HG03575 (cell line): ENCODE results near the gene CHD2.

Source experiments
- ATAC-seq: cut with Tn5 transposase; IDR thresholded peaks from one replicate; pipeline ENCODE4 v1.9.1; 2021; ENCODE audit not compliant: unreplicated experiment, insufficient number of reproducible peaks, low FRiP score; ENCODE audit errors: extremely low read depth

Gene CHD2

DNA sequence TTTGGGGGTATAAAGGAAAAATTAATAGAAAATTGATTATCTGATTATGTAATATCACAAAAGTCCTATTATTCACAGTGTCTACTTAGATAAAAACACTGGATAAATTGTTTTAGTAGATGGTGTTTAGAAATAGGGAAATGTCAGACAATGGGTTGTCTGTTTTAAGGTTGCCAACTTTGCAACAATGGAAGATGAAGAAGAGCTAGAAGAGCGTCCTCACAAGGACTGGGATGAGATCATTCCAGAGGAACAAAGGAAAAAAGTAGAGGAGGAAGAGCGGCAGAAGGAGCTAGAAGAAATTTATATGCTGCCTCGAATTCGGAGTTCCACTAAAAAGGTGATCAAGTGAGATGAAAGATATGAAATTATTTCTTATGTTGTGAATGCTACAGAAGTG lies 84.0 kb downstream of the CHD2 start:
- no peak for ATAC-seq

DNA sequence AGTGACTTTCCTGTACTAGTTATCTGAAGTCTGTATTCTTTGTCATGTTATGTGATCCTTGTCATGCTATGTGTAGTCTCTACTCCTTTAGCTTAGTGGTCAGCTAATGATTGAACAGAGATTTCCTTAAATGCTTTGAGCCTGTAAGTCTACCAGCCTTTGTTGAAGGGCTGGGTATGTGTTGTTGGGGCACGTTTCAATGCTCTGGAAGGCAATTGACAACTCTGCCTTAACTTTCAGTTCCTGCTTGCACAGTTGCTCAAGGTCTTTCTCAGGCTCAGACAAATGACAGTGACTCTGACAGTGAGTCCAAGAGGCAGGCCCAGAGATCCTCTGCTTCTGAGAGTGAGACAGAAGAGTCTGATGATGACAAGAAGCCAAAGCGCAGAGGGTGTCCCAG lies 89.3 kb downstream of the CHD2 start:
- ATAC-seq, result no peak

DNA sequence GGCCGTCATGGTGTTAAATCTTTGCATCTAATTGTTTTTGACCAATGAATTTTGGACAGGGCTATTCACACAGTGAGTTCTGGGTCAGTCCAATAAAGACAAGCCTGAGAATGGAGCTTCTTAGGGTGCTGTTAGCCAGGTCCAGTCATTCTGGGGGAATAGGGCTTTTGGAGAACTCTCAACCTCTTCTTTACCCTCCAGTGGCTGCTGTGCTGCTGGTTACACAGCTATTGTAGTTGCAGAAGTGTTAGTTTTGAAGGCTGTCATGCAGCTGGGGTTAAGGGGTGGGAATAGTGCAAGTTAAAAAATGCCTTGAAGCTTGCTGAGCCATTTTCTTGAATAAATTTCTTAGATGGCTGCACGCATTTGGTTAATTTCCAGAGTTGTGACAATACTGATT lies 89.9 kb downstream of the CHD2 start:
- no peak for ATAC-seq

DNA sequence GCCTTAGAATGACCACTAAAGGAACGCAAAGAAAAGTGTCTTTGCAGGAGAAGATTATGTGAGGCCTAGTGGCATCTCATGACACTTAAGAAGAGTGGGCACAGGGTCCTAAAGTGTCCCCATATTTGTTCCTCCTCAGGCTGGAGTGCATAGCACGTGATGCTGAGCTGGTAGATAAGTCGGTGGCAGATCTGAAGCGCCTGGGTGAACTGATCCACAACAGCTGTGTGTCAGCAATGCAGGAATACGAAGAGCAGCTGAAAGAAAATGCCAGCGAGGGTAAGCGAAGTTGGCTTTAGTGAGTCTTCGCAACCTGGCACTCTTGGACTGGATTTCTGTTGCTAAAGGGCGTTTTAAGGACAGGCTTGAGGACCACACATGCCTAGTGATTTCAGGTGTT lies 92.6 kb downstream of the CHD2 start:
- no peak for ATAC-seq

DNA sequence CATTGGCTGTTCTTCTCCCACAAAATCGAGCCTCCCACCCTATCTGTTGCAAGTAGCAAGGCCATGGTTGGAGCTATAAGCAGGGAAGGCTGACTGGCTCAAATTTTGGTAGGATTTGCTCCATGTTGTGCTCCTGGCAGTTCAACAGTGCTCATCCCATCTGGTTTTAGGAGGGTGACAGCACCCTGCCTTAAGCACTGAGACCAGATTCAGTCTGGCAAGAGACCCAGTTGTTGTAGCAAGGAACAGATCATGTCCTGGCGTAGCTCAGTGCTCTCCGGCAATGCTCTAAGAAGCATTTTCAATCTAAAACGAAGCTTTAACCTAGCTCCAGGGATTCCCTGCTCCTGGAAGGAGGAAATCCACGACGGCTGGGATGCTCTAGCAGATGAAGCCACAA lies 97.7 kb downstream of the CHD2 start:
- no peak for ATAC-seq

DNA sequence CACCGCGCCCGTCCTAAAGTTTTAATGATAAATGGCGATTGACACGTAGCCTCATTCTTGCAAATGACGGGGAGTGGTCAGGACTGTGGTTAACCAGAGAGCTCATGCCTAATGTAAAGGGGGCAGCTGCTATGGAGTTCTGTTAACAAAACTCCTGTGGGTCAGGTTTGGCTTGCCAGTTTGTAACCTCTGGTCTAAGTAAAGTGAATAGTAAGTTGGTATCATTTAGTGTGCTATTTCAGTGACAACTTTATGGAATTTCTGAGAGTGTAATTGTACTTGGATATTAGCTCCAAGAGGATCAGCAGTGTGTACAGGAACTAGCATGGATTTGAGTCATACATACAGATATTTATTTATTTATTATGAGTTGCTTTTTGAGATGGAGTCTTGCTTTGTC lies 101.0 kb downstream of the CHD2 start:
- no peak for ATAC-seq

DNA sequence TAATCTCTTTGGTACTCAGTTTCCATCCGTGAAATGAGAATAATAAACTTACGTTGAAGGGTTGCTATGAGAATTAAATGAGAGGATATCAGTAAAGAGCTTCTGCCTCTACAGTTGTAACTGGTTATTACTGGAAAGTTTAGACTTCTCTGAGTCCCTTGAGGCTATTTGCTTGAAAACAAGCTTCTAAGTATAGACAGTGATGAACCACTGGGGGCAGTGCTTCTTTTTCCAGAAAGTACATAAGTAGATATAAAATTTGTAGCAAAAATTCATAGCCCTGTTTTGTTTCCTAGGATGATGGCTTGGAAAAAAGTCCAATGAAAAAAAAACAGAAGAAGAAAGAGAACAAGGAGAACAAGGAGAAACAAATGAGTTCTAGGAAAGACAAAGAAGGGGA lies 101.8 kb downstream of the CHD2 start:
- ATAC-seq, result no peak

DNA sequence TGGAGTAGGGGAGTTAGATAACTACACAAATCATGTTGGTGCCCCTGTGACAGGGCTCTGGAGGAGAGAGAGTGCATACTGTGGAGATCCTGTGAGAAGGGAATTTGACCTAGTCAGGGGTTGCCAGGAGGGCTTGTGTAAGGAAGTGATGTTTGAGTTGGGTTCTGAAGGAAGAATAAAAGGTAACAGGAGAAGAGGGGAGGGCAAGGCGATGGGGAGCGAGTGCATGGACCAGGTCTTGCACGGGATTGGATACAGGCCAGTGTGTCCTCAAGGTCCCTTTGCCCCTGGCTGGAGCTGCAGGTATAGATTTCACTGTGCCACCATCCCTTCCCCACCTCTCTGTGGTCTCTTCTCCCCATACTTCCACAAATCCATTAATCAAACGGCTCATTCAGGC lies 105.0 kb downstream of the CHD2 start:
- no peak for ATAC-seq

DNA sequence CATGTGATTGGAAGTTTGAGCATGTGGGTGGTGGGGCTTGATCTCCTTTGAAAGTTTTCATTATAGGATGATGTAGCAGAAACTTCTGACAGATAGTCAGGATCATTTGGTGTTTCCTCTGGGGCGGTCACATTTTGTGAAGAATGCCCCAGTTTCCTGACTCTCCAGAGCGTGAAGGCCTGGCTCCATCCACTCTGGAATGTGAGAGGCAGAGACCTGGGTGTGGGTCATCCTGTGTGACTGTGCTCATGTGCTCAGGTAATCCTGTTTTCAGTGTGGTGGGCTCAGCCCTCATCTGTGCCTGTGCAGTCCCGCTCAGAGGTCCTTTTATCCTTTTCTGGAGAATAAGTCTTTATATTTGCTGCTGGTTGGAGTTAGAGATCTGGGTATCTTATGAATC lies 107.9 kb downstream of the CHD2 start:
- no peak for ATAC-seq

DNA sequence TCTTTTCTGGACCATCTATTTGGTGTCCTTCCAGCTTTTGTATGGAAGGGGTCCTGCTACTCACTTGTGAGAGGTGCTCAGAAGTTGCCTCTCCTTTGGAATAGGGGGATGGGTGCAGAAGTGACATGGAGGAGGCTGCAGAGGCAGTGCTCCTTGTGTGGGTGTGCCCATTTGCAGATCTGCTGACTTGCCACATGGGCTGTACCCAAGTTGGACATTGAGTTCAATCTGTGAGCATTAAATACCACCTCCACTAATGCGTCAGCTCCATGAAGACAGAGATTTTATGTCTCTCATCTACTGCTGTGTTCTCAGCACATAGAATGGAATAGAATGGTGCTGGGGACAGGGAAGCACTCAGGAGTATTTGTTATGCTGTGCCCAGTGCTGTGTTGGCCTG lies 112.7 kb downstream of the CHD2 start:
- ATAC-seq, result no peak

DNA sequence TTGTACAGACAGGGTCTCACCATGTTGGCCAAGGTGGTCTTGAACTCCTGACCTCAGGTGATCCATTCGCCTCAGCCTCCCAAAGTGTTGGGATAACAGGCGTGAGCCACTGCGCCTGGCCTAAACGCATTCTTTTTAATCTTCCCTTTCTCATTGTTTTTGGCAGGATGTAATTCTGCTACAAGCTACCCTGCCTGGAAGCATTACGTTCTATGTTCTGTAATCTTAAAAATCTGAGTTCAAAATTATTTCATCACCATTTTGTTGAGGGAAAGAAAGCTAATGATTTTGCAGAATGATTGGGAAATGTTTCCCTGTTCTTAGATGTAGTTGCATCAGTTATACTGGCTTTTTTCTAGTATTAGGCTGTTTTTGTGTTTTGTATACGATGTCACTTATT lies 117.4 kb downstream of the CHD2 start:
- ATAC-seq, result no peak

DNA sequence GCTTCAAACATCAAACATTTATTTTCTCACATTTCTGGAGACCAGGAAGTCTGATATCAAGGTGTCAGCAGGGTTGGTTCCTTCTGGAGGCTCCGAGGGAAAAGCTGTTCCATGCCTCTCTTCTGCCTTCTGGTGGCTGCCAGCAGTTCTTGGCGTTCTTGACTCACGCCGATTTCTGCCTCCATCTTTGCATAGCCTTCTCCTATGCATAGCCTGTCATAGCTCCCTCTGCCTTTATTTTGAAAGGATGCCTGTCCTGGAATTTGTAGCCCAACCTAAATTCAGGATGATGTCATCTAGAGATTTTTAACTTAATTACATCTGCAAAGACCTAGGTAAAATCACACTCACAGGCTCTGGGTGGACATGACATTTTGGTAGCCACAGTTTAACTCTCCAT lies 118.5 kb downstream of the CHD2 start:
- ATAC-seq, result no peak

DNA sequence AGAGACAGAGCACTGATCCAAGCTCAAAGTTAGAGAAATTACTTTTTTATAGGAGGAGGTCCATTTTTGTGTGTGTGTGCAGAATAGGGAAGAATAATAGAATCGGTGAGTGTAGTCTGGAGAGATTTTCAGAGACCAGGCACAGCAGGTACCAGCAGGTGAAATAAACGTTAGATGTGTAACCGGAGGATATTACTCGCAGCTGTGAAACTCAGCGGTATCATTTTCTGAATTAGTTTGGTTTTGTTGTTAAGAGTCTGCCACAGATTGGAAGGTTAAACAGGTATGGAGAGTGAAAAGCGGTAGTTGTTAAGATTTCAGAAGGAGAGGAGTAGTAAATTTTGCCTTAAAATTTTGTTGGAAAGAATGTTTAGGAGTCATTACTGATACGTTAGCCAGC lies 119.0 kb downstream of the CHD2 start:
- ATAC-seq, result no peak

DNA sequence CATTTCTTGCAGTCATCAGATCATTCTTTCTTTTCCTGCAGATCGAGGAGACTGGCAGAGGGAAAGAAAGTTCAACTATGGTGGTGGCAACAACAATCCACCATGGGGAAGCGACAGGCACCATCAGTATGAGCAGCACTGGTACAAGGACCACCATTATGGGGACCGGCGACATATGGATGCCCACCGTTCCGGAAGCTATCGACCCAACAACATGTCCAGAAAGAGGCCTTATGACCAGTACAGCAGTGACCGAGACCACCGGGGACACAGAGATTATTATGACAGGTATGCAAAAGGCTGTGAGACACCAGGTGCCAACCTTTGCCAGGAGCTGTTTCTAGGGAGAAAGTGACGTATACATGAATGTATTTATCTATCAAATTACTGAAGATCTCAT lies 119.8 kb downstream of the CHD2 start:
- no peak for ATAC-seq

DNA sequence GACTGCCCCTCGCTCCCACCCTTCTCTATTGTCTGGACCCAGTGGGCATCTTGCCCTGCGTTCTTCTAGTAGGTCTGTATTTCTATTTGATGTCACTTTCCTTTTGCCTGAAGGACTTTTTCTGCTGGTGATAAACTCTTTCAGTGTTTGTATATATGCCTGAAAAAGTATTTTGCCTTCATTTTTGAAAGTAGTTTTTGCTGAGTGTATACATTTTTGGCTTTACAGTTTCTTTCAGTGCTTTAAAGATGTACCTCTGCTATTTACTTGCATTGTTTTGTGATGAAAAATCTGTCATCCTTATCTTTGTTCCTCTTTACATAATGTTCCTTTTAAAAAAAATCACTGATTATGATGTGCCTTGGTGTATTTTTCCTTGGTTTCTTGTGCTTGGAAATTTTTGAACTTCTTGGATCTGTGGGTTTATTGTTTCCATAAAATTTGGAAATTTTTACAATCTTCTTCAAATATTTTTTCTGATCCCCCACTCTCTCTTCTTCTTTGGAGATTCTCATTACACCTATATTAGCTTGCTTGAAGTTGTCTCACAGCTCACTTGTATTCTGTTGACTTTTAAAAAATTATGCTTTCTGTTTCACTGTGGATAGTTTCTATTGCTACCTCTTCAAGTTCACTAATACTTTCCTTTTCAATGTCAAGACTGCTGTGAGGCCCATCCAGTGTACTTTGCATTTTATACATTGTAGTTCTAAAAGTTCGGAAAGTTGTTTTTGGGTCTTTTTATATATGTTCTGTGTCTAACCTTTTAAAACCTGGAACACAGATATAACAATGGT lies 121.0 kb downstream of the CHD2 start:
- no peak for ATAC-seq

DNA sequence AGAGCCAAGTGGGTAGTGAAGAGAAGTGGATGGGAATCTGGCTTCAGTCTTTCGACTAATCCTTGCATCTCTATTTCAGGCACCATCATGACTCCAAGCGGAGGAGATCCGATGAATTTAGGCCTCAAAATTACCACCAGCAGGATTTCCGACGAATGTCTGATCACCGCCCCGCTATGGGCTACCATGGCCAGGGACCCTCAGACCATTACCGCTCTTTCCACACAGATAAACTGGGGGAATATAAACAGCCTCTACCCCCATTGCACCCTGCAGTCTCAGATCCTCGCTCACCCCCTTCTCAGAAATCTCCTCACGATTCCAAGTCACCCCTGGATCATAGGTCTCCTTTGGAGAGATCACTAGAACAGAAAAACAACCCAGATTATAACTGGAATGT lies 124.2 kb downstream of the CHD2 start:
- ATAC-seq, result no peak

DNA sequence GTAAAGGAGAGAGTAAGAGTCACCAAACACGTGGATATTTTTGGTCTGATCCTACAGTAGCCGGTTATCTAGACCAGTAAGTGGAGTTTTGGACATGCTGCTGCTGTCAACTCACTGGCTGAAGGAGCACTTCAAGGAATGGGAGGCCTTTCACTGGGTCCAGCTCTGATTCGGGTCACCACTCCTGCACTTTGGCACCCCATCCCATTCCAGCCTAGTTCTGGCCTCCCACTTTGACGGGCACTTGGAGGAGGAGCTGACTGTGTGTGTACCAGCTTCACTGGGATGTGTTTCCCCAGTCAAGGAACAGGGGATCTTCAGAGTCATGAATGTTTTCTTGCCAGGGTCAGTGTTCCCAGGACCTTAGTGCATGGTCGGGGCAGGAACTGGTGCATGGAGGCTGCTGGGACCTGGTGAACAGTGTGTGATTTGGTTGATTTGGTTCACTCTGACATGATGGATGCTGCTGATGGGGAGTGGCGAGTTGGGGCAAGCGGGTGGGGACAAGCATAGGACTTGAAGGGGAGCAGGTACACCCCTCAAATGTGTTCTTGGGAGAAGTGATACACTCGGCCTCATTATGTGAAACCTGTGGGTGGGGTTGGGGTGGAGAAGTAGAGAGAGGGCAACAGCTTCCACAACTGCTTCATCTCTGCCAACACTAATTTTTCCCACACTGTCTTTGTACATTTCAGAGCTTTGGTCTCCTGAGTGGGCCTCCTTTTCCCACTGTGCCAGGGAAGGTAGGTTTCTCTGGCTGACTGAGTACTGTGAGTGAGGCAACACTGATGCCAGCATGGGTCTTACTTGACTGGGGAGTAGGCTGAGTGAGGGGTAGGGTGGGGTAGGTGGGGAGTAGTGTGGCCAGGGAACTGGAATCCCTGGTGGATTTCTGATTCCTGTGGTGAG lies 124.8 kb downstream of the CHD2 start:
- no peak for ATAC-seq

DNA sequence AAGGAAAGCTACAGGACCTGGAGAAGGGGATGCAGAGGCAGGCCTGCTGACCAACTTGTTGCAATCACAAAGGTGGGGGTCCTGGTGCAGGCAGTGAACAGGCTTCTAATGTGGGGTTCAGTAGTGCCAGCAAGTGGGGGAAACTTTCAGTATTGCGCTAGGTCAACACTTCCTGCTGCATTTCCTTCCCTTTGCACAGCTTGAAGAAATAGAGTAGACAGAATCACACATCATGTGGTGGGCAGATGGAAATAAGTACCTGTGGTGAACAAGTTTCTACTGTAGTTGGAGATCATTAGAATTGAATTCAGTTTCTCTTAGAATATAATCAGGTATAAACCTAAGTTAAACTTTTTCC lies 125.5 kb downstream of the CHD2 start:
- ATAC-seq, result no peak

DNA sequence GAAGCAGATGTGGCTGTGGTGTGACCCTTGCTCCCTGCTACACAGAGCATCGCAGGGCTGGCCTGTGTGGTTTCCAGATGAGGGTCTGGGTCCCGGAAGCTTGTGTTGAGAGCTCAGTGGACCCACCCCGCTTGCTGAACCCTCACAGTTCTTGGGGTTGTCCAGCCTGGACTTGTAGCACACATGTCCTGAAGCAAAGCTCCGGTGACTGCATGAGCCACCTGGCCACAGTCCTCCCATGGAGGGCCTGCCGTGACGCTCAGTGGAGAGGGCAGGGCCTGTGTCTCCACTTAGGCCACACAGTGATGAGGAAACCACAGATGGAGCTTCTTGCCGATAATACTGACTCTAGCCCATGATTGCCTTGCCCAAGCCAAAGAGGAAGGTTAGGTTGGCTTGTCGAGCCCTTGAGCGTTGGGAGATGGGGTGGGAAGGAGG lies 126.3 kb downstream of the CHD2 start:
- ATAC-seq, result no peak

DNA sequence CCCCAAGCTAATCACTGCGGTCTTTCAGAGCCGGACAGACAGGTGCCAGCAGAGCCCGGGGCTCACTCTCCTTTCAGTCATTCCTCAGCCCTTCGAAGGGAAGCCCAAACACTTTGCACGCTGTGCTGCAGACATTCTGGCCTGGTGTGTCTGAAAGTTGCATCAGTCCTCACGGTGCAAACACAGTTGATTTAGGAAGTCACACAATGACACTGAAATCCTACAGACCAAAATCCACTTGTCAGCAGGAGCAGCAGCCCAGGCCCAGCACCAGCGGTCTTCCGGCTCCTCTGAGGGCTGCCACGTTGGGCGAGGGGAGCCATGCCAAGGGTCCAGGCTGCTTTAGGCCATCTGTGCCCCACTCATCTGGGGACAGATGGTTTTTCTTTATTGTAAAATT lies 127.3 kb downstream of the CHD2 start:
- no peak for ATAC-seq
